Neural progenitor cell (in vitro differentiated cells): Measurements from ENCODE around the gene GOT1.

Experiments
- EZH2 ChIP-seq: fragments of 200-600 bp; sonication (generic); IDR thresholded peaks from 2 replicates; pipeline ENCODE4 v1.6.1; 2017; ENCODE audit warnings: antibody characterized with exemption, mild to moderate bottlenecking, moderate library complexity
- EZH2phosphoT487 ChIP-seq: fragments of 200-600 bp; sonication (generic); IDR thresholded peaks from 2 replicates; pipeline ENCODE4 v1.6.1; 2017; ENCODE audit warnings: antibody characterized with exemption
- TF ChIP-seq, protein P1 (sequence below): fragments of 200-600 bp; sonication (generic); IDR thresholded peaks from 2 replicates; pipeline ENCODE4 v1.5.1; 2017; ENCODE audit warnings: antibody characterized with exemption, mild to moderate bottlenecking

GRCh38 chr10:99387071-99387470 is 43.4 kb downstream of the GOT1 start:
- TF ChIP-seq, protein P1, sequence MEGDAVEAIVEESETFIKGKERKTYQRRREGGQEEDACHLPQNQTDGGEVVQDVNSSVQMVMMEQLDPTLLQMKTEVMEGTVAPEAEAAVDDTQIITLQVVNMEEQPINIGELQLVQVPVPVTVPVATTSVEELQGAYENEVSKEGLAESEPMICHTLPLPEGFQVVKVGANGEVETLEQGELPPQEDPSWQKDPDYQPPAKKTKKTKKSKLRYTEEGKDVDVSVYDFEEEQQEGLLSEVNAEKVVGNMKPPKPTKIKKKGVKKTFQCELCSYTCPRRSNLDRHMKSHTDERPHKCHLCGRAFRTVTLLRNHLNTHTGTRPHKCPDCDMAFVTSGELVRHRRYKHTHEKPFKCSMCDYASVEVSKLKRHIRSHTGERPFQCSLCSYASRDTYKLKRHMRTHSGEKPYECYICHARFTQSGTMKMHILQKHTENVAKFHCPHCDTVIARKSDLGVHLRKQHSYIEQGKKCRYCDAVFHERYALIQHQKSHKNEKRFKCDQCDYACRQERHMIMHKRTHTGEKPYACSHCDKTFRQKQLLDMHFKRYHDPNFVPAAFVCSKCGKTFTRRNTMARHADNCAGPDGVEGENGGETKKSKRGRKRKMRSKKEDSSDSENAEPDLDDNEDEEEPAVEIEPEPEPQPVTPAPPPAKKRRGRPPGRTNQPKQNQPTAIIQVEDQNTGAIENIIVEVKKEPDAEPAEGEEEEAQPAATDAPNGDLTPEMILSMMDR: no peak
- TF ChIP-seq EZH2phosphoT487 (no peak), EZH2 (no peak)
